ENCODE measurements around the gene SPATA16.
"Not testable (repeated sequence)": the region's sequence is repeated elsewhere in the genome, so short reads cannot be mapped to it uniquely, and the experiment has no call there.

SPATA16 gene

DNA sequence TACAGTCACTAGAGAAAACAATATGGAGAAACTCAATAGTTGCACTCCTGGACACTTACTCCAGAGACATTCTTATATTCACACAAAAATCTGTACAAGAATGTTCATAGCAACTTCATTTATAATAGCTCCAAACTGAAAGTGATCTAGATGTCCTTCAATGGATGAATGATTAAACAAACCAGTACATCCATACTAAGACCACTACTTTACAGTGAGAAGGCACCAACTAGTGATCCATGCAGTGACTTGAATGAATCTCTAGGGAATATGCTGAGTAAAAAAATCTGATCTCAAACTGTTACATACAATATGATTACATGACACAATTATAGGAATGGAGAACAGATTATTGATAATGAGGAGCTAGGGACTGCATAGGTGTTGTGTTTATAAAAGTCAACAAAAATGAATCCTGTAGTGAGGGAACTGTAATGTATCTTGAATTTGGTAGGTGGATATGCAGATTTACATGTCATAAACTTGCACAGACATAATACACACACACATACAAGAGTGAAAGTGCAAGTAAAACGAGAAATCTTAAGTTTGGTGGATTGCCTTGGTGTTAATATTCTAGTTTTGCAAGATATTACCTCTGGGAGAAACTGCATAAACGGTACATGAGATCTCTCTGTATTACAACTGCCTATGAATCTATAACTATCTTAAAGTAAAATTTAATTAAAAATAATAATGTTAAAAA, 85.7 kb downstream of the SPATA16 start:
- no peak for FAIRE-seq

DNA sequence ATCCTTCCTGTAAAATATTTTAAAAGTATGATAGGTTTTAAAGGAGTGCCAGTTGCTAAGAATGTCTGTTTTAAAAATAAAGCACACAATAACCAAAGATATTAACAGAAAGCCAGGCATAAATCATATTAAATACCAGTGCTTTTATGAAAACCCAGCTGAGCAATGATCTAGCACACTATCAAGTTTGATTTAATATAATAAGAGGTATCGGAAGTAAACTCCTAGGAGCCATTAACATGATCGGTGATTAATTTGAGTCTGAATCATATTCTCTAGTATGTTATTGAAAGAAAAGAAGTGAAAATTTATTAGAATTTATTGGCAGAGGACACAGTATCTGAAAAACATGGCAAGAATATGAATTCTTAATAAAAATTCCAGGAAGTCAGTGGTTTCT, 91.7 kb downstream of the SPATA16 start:
- FAIRE-seq, result no peak

DNA sequence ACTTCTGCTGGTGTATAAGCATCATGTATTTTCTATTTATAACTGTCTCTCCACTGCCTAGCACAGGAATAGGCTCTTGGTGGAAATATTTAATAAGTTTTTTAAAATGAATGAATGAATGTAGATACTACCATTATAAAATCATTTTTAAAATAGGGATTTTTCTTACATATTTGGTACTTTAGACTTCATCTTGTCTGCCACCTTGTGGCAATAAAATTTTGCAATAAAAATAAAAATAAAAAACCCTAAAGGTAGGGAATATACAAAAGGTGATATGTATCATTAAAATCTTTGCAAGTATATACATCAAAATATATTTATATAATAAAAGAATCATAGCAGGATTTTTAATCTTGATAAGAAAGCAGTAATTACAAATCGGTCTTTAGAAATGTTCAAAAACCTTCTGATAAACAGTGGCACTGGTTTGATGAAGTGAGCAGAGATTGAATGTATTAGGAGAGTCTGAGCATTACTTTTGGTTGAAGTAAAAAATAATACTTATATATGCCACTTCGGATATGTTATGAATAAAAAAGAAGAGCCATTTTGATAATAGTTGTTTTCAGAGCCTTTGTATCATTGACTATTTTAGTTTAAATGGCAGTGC, 95.2 kb downstream of the SPATA16 start:
- FAIRE-seq, result peak; percentile 79

DNA sequence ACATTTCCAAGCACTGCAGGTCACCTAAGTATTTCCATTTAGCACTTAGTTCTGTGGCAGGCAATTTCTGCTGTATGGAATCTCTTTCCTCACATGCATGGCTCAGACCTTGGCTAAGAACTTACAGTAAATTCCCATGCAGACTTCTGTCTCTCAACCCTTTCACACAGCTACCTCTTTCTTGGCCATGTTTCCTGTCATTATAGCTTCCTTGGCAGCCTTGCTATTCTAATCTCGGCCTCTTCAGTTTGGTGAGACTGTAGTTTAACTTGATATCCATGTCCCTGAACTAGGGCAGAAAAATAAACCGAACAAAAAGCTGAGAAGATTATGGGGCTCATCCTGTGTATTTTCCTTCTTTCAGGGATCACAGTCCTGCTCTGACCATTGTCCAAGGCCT, 96.0 kb downstream of the SPATA16 start:
- no peak for FAIRE-seq

DNA sequence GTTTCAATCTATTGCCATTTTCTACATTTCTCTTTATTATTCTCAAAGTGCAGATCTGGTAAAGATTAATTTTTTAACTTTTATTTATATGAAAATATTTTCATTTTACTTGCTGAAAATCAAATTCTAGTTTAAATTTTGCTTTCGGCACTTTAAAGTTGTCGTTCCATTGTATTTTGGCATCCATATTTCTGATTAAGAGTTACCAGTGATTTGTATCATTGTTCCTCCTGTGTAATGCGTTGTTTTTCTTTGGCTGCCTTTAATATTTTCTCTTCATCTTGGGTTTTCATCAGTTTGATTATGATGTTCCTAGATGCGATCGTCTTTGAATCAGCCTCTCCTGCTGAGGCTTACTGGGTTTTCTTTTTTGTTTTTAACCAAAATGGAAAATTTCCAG, 97.3 kb downstream of the SPATA16 start:
- FAIRE-seq, result no peak

DNA sequence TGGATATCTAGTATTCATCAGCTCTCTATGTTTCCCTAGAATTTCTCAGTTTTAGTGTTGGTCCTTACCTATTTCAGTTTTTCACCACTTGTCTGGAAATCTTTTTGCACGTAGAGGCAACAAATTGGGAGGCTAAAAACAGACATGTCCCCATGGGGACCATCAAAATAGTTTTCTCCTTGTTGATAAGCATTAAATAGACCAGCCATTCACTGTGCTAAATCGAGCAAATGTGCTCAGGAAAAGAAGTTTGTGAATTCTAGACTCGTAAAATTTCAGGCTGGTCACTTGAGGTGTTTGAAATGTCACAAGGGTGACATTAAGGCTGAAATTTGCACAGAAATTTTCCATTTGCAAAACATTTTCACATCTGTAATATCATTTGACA, 102.6 kb downstream of the SPATA16 start:
- FAIRE-seq, result no peak

DNA sequence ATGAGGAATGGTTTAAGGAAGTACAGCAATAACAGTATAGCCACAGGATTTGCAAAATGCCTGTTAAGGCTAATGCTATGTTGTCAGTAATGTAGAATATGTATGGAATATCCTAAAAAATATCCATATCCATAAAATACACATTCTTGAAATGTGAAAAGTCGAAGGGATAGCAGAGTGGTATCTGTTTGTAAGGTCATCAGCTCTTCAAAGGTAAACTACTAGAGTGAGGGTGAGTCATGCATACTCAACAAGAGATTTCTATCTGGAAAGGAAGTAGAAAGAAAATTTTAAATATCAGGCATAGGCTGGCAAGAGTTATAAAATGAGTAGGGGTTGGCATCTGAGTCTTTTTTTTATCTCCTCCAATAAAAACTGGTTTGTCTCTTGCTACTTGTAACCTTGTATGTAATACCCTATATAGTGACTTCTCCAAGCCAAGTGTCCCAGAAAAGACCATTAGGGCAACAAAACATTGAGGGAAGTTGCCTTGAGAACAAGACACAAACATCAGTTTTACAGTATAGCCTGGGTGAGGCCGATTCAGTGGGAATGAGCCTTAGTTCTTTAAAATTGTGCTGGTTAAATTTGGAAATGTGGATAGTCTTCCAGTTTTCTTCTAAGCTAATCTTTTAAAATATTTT, 103.1 kb downstream of the SPATA16 start:
- no peak for FAIRE-seq

DNA sequence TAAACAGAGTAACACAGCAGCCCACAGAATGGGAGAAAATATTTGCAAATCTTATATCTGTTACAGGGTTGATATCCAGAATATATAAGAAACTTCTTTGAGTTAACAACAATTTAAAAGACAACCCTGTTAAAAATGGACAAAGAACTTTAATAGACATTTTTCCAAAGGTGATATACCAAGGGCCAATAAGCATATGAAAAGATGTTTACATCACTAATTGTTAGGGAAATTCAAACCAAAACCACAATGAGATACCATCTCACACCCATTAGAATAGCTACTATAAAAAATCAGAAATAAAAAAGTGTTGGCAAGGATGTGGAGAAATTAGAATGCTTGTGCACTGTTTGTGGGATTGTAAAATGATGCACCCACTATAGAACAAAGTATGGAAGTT, 110.8 kb downstream of the SPATA16 start:
- FAIRE-seq, result no peak

DNA sequence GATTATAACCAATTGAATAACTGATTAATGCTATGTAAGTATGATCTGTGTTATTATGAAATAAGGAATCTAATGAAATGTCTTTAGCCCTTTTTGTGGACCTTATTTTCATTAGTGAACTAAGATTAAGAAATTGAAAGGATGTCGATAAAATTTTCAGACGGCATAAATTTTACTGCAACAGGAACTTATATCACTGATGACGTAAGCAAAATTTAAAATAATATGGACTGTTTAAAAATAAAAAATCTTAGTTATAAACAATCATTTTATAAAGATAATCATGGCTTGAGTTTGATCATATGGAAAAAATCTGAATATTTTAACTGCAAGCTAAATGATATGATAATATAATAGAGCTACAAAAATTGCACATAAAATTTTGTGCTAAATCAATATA, 112.7 kb downstream of the SPATA16 start:
- FAIRE-seq, result no peak

DNA sequence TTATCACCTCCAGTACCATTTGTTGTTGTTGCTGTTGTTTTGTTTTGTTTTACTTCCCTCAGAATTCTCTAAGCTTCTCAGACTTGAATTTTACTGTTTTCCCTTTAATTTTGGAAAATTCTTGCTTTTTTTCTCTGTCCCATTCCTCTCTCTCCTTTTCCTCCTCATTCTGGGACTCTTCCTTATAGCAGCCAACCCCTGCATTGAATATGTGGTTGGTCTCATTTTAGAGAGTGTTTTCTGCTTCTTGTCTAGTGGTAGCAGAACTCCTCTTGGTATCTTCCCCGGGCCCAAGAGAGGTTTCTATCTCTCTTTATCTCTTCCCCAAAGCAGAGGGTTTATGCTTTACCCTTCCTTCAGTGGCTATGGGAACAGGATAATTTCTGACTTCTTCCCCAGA, 113.6 kb downstream of the SPATA16 start:
- FAIRE-seq, result no peak

DNA sequence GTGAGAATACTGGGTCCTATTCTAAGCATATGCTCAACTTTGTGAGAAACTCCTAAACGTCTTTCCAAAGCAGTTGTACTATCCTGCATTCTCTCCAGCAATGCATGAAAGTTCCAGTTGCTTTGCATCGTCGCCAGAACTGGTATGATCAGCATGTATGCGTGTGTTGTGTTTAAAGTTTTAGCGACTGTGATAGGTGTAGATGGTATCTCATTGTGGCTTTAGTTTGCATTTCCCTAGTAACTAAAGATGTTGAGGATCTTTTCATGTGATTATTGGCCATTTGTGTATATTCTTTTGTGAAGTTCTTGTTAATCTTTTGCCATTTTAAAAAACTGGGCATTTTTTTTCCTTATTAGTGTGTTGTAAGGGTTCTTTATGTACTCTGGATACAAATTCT, 115.1 kb downstream of the SPATA16 start:
- FAIRE-seq, result no peak

DNA sequence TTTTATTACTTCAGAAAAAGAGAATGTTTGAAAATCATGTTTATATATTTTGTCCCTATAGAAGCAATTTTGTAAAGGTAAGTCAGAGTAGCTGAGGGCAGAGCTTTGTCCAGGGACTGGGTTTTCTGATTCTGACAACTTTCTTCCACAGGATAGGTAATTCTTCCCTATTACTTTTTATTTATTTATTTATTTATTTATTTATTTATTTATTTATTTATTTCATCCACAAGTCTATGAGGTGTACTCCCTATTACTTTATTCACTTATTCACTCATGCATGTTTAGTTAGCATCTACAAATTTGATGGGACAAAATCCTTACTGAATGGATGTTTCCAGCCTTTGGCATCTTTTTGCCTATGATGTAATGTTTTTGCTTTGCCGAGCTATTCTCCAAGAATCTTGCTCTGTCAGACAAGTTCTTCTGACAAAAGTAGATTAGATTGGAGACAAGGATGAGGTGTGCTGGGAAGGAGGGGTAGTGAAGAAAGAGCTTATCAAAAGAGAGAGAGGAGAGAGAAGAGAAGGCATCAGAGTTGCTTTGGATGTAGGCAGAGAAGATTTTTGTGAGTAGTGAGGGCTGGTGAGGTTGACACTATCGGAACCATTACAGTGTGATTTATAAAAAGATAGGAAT, 119.4 kb downstream of the SPATA16 start:
- FAIRE-seq, result no peak

DNA sequence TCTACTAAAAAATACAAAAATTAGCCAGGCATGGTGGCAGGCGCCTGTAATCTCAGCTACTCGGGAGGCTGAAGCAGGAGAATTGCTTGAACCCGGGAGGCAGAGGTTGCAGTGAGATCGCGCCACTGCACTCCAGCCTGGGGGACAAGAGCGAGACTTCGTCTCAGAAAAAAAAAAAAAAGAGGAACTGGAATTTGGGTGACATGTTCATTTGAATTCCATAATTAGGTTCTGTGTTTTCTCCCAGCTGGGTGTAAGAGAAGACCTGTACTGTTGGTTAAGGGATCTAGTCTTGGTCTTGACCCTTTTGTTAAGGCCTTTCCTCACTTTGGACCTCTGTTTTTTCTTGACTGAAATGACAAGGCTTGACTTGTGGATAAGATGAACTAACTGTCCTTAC, 120.9 kb downstream of the SPATA16 start:
- FAIRE-seq, result not testable (repeated sequence)

DNA sequence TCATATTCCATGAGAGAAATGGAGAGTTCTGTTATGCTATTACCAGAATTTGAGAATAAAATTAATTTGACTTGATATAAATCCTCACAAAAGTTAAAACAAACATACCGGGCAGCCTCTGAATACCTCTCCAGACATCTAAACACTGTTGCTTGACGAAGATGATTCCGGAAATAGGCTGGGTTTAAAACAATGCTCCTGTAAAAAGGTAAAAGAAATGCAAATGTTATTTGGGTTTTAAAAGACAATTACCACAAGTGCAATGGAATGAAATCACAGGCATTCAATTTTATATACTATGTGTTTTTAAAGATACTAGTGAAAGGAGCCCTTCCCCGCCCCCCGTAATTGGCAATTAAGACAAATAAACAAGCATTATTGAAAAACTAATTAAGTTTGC, 121.7 kb downstream of the SPATA16 start:
- no peak for FAIRE-seq

DNA sequence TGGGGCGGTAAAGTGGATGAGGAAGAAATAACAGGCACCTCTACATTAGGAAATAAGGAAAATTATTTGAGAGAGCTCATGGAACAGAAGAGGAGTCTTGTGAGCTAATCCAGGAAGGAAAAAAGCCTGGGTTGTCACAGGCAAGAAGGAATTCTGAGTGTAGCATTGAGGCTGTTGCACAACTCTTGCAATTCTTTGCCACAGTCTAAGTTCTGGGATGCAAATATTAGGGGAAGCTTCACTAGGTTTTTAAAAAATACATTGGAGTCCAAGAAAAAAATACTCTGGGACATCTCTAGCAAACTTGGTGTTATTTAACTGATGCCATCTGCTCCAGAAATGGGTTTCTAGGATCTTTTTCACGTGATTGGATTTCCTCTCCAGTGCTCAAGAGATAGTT, 122.3 kb downstream of the SPATA16 start:
- no peak for FAIRE-seq

DNA sequence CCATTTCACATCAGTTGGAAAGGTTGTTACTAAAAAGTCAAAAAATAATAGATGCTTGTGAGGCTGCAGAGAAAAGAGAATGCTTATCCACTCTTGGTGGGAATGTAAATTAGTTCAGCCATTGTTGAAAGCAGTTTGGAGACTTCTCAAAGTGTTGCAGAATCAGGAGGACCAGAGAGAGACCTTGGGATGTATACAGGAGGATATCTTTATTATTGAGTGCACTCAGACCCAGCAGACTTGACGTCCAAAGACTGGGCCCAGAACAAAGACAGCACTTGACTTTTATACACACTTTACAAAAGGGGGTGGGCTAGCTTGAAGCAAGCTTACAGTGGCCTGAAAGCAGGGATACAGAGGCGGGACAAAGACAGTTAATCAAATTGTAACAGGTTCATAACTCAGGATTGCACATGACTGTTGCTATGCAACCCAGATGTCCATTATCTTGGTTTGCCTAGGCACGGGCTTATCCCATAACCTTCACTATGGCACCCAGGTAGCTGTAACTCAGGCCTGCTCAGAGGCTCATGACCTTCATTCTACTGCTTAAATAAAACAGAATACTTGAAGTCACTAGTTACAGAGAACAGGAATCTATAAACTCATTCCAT, 127.7 kb downstream of the SPATA16 start:
- no peak for FAIRE-seq

DNA sequence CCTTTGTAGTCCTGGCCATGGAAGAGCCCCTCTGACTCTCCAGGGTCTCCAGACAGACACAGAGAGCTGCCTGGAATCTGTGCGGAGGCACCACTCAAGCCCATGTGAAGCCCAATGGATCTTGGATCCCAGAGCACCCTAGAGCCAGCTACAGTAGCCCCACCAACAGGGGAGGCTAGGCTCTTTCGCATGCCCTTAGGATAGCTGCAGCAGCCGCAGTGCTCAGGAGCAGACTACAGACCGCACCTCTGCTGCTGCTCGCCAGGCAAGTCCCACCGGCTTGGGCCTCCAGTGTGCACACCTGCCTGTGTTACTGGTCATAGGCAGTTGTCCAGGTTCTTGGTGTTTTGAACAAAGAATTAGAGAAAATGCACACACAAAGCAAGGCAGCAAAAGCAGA, 131.6 kb downstream of the SPATA16 start:
- FAIRE-seq, result no peak

DNA sequence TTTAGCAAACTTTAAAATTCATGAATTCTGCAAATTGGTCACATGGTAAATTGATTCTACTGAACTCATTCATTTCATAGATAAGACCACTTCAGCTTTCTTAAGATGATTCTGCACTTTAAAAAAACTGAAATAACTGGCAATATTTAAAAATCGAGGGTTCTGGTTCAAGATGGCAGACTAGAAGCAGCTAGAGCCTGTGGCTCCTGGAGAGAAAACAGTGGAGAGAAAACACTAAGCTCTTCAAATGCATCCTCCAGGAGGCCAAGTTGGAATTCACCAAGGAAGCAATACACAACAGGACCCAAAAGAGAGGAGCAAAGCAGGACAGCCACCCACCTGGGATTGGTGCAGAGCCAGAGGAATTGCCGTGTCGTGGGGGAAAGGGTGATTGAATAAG, 132.1 kb downstream of the SPATA16 start:
- FAIRE-seq, result no peak

DNA sequence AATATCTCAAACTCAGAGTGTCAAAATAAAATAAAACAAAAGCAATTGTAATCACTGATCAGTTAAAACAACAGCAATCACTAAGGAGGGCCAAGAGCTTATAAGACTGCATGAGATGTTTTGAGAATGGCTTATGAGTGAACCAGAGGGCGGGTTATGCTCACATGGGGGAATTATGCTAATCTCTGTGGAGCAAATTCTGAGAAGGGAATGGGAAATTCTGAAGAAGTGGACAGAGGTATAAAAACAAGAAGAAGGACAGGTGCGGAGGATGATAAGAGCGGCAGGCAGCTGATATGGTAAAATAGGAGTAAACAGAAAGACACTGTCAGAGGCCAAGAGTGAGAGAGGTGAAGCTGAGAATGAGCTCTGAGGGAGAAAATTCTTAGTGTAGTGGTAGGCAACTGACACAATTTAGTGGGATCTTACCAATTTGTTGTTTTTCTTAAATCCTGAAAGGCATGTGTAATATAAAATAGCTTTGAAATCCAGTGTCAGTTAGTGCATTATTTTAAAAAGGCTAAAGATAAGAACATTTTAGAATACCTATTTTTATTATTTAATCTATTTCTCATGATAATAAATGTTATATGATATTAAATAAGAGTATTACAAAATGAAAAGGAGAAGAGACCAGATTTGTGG, 133.8 kb downstream of the SPATA16 start:
- no peak for FAIRE-seq

DNA sequence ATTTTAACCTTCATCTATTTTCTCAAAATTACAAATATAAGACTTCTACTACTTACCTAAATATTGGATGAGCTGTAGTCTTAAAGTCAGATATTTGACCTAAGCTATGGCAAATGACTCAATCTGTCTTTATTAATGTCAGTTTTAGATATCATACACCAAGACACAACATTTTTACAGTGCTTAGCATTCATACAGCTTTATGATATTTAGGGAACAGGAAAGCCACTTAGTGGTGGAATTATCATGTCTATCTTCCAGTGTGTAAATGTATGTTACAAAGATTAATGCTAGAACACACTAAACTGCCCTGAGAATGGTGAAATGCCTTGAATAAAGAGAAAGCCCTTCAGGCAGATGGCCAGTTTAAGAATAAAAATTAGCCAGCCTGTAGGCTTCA, 135.0 kb downstream of the SPATA16 start:
- FAIRE-seq, result no peak

DNA sequence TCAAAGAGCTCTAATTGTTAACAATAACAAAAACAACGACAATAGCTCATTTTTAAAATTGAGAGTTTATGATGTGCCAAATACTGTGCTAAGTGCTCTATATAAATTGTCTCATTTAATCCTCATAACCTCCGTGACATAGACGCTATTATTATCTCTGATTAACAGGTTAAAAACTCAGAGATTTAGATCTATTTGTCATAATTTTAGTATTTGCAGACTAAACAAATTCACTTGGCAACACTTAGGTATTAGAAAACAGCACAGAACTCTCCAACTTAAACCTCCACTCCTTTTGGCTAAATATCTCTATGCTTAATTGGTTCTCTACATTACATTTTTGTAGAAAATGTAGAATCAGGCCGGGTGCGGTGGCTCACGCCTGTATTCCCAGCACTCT, 136.4 kb downstream of the SPATA16 start:
- no peak for FAIRE-seq

DNA sequence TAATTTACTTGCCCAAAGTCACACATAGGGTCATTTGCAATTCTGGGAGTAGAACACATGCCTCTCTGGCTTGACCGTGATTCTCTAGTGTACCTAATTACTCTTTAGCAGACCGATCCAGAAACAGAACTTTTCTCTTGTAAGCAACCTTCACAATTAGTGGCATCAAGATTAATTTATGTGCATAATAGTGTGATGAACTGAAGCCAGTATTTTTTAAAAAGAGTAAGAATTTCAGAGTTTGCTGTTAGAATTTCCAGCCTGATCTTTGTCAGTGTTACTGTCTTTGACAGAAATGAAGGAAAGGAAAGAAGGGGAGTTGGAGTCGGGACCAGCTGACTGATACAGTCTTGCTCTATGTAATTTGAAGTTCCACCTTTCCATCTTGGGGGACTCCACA, 137.1 kb downstream of the SPATA16 start:
- no peak for FAIRE-seq

DNA sequence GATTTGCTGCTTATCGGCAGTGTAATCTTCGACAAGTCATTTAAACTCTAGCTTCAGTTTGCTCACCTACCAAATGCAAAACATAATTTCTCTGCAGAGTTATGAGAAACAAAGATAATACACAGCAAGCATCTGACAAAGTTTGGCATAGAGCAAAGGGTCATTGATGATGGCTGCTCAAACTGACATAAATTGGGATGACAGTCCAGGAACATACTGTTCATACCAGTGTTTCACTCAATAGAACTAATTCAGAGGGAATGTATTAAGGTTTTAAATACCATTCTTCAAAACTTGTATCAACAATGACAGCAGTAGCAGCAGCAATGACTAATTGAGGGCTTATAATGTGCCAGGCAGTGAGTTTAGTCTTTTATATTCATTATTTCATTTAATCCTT, 137.6 kb downstream of the SPATA16 start:
- FAIRE-seq, result no peak

Data from colon (tissue), 2 donors.